Stomach (tissue), 9 donors: ENCODE data around the gene SCAP. TPM values are rescaled to one million over a fixed set of nuclear protein-coding genes. Genes with fewer than 3 reads are reported as not detected.
A peak's percentile ranks its signal among the peaks of the same experiment; 100 is the strongest.

ENCODE experiments used
- DNase-seq, 2 donors: peaks; one replicate each; pipeline versions ENCODE4 v3.0.0 to v3.0.0-alpha.2; 2013 to 2019
- H3K27ac ChIP-seq, 5 donors: fragments of 200-600 bp in 4 of 5; sonication (generic) in 4 of 5; one replicate each; pipeline ENCODE4 v1.5.1; 2013 to 2019; ENCODE audit warnings: mild to moderate bottlenecking in 1 of 5, moderate library complexity in 1 of 5
- H3K27me3 ChIP-seq, 3 donors: fragments of 200-600 bp; sonication (generic); one replicate each; pipeline ENCODE4 v1.5.1; 2017 to 2019; ENCODE audit warnings: mixed run types in 1 of 3
- H3K36me3 ChIP-seq, 4 donors: fragments of 200-600 bp; sonication (generic); 1 replicate in 3 of 4; 2 replicates in 1 of 4; pipeline ENCODE4 v1.5.1; 2016 to 2019
- H3K4me1 ChIP-seq, 4 donors: fragments of 200-600 bp; sonication (generic); one replicate each; pipeline ENCODE4 v1.5.1; 2016 to 2019
- H3K4me3 ChIP-seq, 4 donors: fragments of 200-600 bp; sonication (generic) in 3 of 4; one replicate each; pipeline ENCODE4 v1.5.1; 2016 to 2019; ENCODE audit warnings: mild to moderate bottlenecking in 1 of 4
- H3K9me3 ChIP-seq, 4 donors: fragments of 200-600 bp; sonication (generic); one replicate each; pipeline ENCODE4 v1.5.1; 2016 to 2019
- CTCF ChIP-seq, 7 experiments: fragments of 450-650 bp in 4 of 7; fragments of 200-600 bp in 3 of 7; sonication (generic) in 3 of 7; IDR thresholded peaks; one replicate each; pipeline ENCODE4 v1.5.1; 2016 to 2019; ENCODE audit warnings: antibody characterized with exemption in 7 of 7, control low read depth in 2 of 7, mild to moderate bottlenecking in 1 of 7
- EP300 ChIP-seq: sonication (generic); formaldehyde crosslinking; IDR thresholded peaks from one replicate; pipeline ENCODE4 v1.6.1; 2017; ENCODE audit warnings: antibody characterized with exemption
- POLR2A ChIP-seq, 4 donors: fragments of 450-650 bp; IDR thresholded peaks; one replicate each; pipeline ENCODE4 v1.6.1; 2016; ENCODE audit warnings: antibody characterized with exemption in 4 of 4, control low read depth in 2 of 4, mild to moderate bottlenecking in 1 of 4, moderate library complexity in 1 of 4
- POLR2AphosphoS5 ChIP-seq, 3 donors: sonication (generic); formaldehyde crosslinking; IDR thresholded peaks; one replicate each; pipeline ENCODE4 v1.6.1; 2016; ENCODE audit warnings: antibody characterized with exemption in 3 of 3
- WGBS, 5 donors: extraction: QIAGEN DNeasy Blood & Tissue Kit in 3 of 5; methylation state at CpG; one replicate each; pipeline versions ENCODE4 v1.1.5 to v1.1.7; 2013 to 2018; 5-methylcytosine and 5-hydroxymethylcytosine counted together
- intact Hi-C: fragments of 100-400 bp; cut with DNase I; formaldehyde crosslinking; loops from one replicate; pipeline ENCODE4 v1.15.1; 2023; ENCODE audit warnings: low total_unique reads
- polyA plus RNA-seq, 3 donors: library from polyadenylated mRNA; stranded (reverse); fragments of 200-250 nt; gene quantifications; one replicate each; pipeline ENCODE4 v1.2.3, GENCODE V29; 2013
- total RNA-seq, 5 donors: library from RNA; depleted of rRNA; stranded (reverse); fragments of >200 nt; gene quantifications; one replicate each; pipeline versions ENCODE4 v1.1.0 to v1.2.3, GENCODE V29; 2014 to 2016
- donor health status: healthy with polysubstance abuse.
- donor health status: Bipolar disorder and iron deficiency.
- donor health status: healthy.

Gene SCAP
- total and polyA plus RNA-seq, 8 donors: 15.6 to 223 (median 47.3) TPM

- WGBS, 5 donors: 4 to 5% (median 4%) methylated on average over 34 to 44 of the region's 44 CpGs
- peak; percentile 14 to 49 (median 41) for TF ChIP-seq POLR2AphosphoS5 (IDR thresholded peaks at IDR 0.05)
- no peak for TF ChIP-seq CTCF (IDR thresholded peaks at IDR 0.05)
These were observed 94.2 kb downstream of the SCAP start for GRCh38 chr3:47381317-47382157.

GRCh38 chr3:47380601-47381316 lies 95.0 kb downstream of the SCAP start, which contains the start of gene PTPN23:
Gene PTPN23 (plus strand): TSS chr3:47381021. CDS start chr3:47381097, 76 bp downstream.
- Histone ChIP-seq H3K4me3 (peak within 1 kb of the TSS; percentile 77 to 100 (median 81)), H3K36me3 (peaks cover 0 to 8% (median 3%) of the 10 kb centered on the region in 4 donors), H3K9me3 (no peaks in the 10 kb centered on the region), H3K27ac (peak within 1 kb of the TSS; percentile 94 to 98 (median 95)), H3K4me1 (peaks cover 32 to 74% (median 56%) of the 10 kb centered on the region in 4 donors), H3K27me3 (no peaks in the 10 kb centered on the region)
- WGBS, 5 donors: 0 to 2% (median 0%) methylated on average over 34 to 61 of the region's 61 CpGs
- intact Hi-C loops: no loop called here
- peak; percentile 99 to 100 for DNase-seq
- TF ChIP-seq EP300 (no peak), POLR2AphosphoS5 (IDR thresholded peaks at IDR 0.05) (peak; percentile 93 to 98 (median 94)), POLR2A (IDR thresholded peaks at IDR 0.05) (peak in 2 of 4 donors; percentile 70 to 80), CTCF (IDR thresholded peaks at IDR 0.05) (peak in 1 of 7 experiments; percentile 3)

More at GRCh38 chr3:47381317-47382157, 94.2 kb downstream of the SCAP start:
- Histone ChIP-seq H3K27ac (peak overlapping the region; percentile 94 to 98 (median 95)), H3K36me3 (peaks cover 0 to 9% (median 3%) of the 10 kb centered on the region in 4 donors), H3K9me3 (no peaks in the 10 kb centered on the region), H3K4me1 (peaks cover 36 to 82% (median 61%) of the 10 kb centered on the region in 4 donors), H3K4me3 (peak overlapping the region; percentile 77 to 100 (median 81)), H3K27me3 (no peaks in the 10 kb centered on the region)
- intact Hi-C loops: no loop called here
- peak; percentile 82 to 96 for DNase-seq

GRCh38 chr3:47380026-47380600 lies 95.6 kb downstream of the SCAP start:
- WGBS, 5 donors: 5 to 10% (median 8%) methylated on average over 23 of the region's 23 CpGs
- Histone ChIP-seq H3K27me3 (no peaks in the 10 kb centered on the region), H3K4me3 (peak overlapping the region; percentile 77 to 100 (median 81)), H3K27ac (peak overlapping the region; percentile 86 to 98 (median 95)), H3K4me1 (peaks cover 32 to 68% (median 49%) of the 10 kb centered on the region in 4 donors), H3K36me3 (peaks cover 0 to 4% (median 2%) of the 10 kb centered on the region in 4 donors), H3K9me3 (no peaks in the 10 kb centered on the region)
- intact Hi-C loops: no loop called here
- TF ChIP-seq CTCF (IDR thresholded peaks at IDR 0.05) (peak in 1 of 7 experiments; percentile 22), POLR2AphosphoS5 (IDR thresholded peaks at IDR 0.05) (no peak), EP300 (no peak), POLR2A (IDR thresholded peaks at IDR 0.05) (no peak)
- DNase-seq: no peak

- H3K9me3 ChIP-seq: no peaks in the 10 kb centered on the region
- DNase-seq: peak in 1 of 2 donors; percentile 27
- no peaks in the 10 kb centered on the region for H3K36me3 ChIP-seq
- WGBS, 5 donors: 68 to 85% (median 70%) methylated on average over 19 of the region's 19 CpGs
- TF ChIP-seq CTCF (IDR thresholded peaks at IDR 0.05) (no peak), POLR2AphosphoS5 (IDR thresholded peaks at IDR 0.05) (no peak), POLR2A (IDR thresholded peaks at IDR 0.05) (no peak), EP300 (no peak)
- H3K4me3 ChIP-seq: peak overlapping the region; percentile 77 to 100 (median 81)
- no peaks in the 10 kb centered on the region for H3K27me3 ChIP-seq
- intact Hi-C loops: no loop called here
- peaks cover 32 to 61% (median 44%) of the 10 kb centered on the region in 4 donors for H3K4me1 ChIP-seq
- H3K27ac ChIP-seq: peak overlapping the region in 4 of 5 donors; percentile 94 to 98 (median 95)
These were observed 96.3 kb downstream of the SCAP start for GRCh38 chr3:47379411-47379899.
